Inflammatory macrophage treated with lipopolysaccharide for 4 hours (primary cell): Measurements from ENCODE around the gene LINC01488.

ENCODE experiments used
- DNase-seq: peaks from one replicate; pipeline ENCODE4 v3.0.0-alpha.2; 2020

LINC01488 gene

DNA sequence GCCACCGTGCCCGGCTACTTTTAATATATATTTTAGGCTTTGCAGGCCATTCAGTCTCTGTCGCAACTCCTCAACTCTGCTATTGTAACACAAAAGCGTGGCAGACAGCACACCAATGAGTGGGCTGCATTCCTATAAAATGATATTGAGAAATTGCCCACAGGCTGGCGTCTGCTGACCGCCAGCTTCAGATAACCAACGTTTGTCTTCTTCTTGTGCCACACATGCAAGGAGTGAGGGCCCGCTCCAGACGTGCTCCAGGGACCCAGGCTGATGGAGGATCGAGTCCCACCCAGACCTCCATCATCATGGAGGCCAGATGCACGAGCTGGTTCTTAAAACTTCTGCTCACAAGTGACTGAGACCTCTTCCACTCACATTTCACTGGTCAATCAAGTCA lies 35.4 kb upstream of the LINC01488 start:
- peak; percentile 74 for DNase-seq

DNA sequence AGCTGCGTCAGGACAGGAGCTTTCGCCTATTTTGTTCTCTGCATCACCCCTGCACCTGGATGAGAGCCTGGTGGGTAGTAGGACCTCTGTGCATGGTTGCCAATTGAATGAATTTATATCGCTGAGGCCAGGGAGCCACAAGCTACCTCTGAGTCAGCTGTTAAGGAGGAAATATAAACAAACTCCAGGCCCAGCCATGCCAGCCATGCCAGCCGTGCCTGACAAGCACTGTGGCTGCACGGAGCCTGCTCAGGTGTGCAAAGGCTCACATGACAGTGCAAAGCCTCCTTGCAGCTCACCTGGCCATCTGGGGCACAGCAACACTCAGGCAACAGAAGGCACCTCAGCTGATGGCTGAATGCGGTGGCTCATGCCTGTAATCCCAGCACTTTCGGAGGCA lies 33.7 kb upstream of the LINC01488 start:
- no peak for DNase-seq

DNA sequence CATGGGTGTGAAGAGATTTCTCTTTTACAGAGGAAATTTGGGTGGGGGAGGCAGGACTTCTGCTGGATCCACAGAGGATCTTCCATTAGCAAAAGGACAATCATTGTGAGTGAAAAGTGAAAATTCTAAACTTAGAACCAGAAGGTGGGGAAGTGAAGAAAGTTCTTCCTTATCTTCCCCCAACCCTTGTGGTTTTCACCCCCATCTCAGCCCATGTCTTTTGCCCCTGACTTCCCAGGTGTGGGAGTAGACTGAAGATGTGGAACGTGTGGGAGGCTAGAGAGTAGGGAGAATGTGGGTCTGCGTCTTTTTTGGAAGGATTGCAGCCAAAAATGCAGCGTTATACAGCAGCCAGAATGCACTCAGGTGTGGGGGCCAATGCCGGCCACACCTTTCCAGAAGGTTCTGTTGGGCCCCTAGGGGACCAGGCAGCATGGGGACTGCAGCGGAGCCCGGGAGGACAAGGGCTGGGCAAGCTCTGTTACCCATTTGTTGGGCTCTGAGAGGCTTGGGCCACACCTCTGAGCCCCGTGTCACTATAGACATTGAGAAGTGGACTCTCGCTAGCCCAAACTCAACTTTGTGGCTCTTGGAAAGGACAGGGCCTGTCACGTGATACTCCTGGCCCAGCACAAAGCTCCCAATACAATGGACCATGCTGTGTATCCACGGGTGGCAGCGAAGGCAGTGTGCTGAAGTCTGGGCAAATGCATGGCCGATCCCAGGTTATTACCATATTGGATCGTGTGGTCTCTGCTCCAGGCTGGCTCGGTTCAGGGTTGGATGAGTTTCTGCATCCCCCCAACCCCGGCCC lies 32.8 kb upstream of the LINC01488 start:
- DNase-seq, result no peak

DNA sequence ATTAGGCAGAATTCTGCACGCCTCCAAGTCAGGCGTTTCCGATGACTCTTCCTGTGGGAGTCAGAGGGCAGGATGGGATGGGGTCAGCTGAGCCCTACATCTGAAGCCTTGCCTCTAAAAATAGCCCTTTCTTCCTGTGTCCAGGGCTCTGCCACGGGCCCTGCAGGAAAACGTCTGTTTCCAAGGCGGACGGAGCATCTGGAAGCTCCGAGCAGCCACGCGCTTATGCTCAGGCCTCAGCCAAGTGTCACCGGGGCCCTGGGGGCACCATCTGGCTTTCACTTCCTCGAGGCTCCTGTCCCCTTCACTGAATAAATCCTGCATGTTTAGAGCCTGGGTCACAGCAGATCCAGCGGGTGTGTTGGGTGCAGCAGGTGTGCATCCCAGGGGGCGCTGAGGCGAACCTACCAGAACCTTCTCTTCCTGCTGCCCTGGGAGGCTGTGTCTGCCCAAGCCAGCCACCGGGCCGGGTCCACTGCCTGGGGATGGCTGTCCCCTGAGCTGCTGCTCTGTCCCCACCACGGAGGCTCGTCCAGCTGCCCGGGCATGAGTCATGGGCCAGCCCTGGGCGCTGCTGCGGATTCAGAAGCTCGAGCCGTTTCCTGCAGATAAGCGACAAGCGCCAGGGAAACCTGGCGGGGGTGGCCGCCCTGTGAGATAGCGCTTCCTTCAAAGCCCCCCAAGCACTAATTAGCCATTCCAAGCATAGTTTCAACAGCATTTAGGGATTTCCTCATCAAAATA lies 32.0 kb upstream of the LINC01488 start:
- DNase-seq, result peak; percentile 49

DNA sequence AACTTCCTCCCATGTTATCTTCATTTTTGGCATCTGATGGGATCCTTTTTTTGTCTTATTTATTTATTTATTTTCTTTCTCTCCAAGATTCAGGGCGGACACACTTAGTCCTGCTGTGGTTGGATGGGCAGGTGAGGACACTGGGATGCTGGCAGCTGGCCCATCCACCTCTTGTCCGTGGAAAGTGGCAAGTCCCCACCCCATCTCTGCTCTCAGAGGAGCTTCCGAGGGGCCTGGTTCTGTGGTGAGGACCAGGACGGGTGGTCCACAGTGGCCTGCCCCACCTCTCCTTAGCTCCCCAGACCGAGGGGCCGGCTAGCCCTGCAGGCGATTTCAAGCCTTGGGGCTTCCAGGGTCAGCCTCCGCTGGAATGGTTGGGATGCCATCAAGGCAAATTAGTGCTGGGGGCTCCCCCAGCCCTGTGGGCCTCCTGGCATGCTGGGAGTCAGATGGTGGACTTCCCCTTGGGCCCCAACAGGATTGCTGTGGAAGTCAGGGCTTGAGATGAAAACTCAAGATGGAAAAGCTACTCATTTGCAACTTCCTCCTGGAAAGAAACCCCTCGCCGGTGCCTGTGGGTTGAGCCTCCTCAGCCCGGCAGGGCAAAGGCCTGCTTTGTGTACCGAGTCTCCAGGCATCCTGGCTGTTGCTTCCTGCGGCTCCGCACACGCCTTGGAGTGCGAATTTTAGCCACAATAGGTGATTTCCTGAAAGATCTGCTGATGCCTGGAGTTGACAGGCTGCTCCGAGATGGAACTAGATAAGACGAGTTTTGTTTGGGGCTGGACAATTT lies 31.2 kb upstream of the LINC01488 start:
- no peak for DNase-seq

DNA sequence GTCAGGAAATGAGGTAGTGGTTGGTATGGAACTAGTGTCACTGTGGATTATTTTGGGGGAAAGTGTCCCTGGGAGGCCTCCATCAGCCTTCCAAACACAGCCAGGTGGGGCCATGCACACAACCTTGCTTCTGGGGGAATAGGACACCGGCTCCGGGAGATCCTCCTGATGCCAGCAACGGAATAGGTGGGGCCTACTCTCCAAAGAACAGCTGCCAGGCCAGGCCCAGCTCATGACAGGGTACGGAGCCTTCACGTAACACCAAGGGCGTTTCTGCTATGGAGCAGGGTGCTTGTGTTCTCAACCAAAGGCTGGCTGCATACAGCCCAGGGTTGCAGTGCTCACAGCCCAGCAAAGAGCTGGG lies 30.6 kb upstream of the LINC01488 start:
- DNase-seq, result no peak

DNA sequence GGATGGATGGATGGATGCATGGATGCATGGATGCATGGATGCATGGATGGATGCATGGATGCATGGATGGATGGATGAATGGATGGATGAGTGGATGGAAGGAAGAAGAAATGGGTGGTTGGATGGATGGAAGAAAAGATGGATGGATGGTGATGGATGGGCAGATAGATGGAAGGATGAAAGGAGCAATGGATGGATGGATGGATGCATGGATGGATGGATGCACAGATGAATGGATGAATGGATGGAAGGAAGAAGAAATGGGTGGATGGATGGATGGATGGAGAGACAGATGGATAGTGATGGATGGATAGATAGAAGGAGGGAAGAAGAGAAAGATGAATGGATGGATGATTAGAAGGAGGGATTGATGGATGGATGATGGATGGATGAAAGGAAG lies 30.2 kb upstream of the LINC01488 start:
- DNase-seq, result no peak

DNA sequence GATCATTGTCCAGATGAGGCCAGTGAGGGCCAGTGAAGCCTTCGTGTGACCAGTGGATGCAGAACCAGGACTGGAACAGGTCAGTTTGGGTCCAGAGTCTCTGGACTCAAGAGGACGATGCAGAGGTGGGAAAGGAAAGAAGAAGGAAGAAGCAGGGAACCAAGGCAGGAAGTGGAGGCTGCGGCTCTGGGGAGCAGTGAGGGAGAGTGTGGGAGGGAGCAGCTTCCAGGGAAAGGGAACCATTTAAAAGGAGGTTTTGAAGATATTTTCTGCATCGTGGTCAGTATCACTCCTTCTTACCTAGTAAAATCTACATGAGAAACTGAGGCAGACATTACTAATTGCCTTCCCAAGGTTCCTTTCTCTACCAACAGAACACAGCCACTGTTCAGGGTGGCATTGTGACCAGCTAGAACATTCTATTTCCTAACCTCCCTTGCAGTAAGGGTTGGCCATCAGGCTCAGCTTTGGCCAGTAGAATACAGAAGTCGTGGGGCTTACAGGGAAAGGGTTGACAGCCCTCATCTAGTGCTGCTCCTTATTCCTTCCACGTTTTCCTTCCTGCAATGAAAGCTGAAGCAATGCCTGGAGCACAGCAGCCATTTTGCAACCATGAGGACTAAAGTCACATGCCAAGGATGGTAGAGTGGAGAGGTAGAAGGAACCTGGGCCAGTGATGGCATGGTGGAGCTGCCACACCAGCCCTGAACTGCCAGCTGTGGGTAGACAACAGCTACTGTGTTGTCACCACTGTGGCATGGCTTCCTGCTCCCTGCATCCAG lies 29.1 kb upstream of the LINC01488 start:
- peak; percentile 9 for DNase-seq

DNA sequence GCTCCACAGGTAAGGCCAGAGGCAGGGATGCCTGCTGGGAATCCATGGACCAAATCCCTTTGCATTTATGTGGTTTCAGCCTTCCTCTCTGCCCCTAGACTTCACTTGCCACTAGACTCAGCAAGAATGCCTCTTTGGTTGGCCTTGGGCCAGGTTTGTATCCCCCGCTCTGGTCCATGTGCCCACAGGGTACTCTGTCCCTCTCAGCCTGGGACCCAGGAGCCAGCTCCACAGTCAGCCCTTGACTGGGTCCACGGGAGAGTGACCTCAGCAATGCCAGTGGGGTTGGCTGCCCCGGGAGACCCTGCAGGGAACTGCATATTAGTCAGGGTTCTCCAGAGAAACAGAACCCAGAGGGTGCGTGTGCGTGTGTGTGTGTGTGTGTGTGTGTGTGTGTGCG lies 28.3 kb upstream of the LINC01488 start:
- no peak for DNase-seq

DNA sequence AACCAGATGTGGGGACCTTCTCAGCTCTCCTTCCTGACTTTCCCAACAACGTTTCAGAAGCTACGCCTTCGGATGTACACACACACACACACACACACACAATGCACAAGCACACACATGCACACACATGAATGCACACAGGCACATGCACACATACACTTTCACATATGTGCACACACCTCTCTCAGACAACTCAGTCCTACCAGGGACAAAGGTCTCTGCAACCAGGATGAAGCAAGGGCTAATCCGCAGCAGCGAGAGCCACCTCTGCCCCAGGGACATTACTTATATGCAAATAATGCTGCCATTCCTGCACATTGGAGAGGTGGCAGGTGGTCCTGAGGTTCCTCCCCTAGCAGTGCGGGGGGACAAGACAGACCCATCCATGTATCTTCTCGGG lies 27.4 kb upstream of the LINC01488 start:
- DNase-seq, result no peak

DNA sequence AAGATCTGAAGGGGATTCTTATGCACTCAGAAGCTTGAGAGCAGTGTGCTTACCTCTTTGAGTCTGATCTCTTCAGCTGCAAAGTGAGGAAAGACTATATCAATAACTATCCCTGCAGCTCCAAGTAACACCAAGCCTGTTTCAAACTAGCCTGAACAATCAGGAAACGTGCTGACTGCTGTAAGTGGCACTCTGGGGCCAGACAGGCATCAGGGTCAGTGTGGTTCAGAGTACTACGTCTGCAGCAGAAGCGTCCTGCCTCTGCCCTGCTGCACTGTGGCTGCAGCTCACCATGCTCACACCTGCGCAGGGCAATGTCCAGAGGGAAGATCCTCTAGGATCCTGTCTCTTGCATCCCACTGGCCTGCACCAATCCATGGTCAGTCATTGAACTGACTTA lies 25.5 kb upstream of the LINC01488 start:
- no peak for DNase-seq

DNA sequence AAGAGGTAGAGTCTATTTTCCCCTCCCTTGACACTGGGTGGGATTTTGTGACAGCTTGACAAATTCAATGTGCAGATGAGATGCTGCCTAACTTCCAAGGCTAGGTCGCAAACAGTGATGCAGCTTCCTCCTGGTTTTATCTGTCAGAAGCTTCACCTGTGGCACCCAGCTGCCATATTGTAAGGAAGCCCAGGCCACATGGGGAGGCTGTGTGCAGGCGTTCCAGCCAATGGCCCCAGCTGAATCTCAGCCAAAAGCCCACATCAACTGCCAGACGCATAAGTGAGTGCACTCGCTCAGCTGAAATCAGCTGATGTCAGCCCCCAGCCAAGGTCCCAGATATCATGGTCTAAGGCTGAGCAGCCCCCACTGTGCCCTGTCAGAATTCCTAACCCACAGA lies 24.8 kb upstream of the LINC01488 start:
- DNase-seq, result no peak

DNA sequence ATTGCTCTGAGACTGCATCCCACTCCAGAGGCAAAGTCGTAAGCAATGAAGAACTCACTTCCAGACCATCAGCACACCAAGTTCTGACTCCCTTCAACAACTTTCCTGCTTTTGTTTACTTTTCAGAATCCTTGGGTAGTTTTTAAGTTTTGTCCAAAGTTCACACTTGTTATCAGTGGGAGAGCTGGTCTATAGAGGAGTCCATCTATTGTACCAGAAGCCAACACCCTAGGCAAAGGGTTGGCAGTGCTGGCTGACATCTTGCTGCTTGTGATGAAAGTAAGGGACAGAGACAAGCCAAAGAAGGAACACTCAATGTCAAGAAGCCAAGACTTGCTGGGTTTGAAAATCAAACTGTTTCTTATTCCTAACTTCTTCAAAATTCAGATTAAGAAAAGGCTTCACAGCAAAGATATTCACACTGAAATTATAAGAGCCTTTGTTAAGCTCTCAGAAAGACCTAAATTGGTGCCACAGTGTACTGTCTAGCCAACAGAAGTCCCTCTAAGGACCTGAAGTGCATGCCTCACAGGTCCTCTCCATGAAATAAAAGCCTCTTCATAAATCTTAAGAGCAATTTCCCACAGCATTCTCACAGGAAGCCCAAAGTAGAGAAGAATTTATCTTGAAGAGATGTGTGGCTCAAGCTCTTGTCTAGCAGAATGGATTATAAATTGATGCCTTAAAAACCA lies 21.5 kb upstream of the LINC01488 start:
- DNase-seq, result no peak

DNA sequence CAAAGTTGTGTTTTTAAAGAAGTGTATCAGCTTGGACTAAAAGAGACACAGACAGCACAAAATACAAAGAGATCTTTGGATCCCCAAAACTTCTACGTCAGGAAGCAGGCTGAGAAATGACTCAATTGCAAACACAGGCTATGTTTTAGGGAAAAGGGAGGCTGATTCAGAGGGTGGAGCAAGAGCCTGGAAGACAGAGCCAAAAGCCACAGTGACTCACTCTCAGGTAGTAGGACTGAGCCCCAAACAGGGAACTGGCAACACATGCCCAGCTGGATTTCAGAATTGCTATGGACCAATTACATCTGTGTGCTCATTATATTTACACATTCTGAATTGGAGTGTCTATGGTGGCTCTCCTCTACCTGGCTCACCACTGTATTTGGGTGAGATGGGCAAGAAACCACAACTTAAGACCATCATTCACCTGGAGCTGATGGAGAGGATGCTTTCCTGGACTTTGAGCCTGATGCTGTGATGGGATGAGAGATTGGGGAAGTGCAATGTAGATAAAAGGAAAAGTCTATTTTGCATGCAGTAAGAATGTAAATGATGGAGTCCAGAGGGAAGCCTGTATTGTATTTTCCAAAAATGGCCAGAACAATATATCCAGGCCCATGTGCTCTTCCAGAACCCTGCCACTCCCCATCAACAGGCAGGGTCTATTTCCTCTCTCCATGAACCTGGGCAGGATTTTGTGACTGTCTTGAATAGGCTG lies 20.8 kb upstream of the LINC01488 start:
- DNase-seq, result no peak

DNA sequence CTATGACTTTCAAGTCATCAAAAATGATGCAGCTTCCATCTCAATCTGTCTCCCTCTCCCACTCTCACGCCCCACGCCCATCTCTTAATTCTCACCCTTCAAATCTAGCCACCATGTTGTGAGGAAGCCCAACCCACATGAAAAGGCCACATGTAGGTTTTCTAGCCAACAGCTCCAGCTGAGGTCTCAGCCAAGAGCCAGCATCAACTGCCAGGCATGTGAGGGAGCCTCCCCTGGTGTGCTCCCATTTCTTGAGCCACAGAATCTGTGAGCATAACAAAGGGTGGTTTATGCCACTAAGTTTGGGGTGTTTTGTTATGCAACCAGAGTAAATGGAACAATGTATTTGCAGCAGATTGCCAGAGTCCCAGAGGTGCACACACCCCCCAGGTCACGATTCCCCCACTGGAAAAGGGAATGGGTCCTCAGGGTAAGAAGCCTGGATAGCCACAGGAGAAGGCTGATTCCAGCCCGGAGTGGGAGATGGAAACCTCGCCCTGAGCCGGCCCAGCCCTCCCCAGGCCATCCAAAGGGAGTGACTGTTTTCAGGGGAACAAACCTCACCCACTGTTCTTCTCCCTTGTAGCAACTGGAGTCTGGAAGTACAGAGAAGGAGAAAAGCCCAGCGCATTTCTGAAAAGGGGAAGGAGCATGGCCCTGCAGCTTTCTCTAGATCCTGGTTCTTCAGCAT lies 20.0 kb upstream of the LINC01488 start:
- DNase-seq, result no peak

DNA sequence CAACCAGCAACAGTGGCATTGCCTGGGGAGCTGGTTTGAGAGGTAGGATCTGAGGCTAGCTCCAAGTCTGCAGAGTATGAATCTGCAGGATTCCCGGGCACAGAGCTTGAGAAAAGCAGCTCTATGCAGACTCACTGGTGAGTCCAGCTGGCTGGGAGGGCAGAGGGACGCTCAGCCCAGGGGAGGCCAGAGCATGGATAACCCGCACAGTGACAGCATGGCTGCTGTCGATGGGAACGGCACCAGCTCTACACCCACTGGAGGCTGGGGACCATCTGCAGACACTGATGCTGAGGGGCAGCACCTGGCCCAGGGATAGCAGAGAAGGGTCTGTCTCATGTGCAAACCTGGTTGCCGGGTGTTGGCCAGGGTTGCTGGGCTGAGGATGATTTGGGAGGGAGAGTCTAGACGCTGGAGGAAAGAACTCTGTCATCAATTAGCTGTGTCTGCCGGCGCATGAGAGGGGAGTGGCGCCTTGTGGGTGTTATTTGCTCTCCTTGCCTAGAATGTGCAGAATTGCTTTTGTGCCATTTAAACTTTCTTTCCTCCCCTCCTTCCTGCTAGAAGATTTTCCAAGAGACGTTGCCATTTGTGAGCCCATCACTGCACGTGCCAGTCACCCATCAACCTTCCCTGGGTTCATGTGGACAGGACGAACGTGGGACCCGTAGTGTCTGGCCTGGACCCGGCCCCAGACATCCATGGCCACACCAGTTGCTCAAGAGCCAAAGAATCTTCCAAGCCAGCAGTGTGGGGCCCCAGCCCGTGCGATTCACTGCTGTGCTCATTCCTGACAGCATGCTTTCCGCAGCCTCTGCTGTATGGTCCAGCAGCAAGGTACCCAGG lies 19.1 kb upstream of the LINC01488 start:
- no peak for DNase-seq

DNA sequence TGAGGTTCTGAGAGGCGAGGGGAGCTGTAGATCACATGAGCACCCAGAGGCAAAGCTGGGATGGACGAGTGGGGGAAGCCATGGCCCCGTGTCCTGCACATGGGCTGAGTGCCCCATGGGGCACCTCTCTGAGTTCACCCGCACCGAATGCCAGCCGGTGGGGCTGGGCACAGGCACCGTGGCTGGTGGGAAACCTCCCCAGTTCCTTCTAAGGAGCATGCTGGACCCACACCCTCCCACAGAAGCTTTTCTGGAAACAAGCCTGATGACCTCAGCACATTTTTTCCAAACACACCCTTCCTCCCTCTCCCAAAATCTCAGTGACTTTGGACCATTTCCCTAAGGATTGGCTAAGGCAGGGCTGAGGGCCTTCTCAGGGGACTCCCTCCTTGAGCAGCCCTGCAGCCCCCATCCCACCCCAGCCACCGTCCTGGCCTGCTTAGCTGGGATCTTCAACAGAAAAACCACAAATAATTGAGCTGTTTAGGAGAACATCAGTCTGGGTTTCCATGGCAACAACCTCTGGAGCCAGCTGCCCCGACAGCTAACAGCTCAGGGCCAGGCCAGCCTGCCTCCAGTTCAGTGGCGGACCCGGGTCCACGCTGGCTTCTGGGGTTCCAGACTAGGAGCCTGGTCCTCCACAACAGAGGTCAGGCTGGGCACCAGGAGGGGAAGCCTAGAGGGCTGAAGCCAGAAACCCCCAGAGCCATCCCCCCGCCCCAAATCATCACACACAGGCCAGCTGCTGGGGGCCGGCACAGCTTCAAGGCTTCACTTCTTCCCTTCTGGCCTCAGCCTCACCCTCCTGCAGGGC lies 18.1 kb upstream of the LINC01488 start:
- no peak for DNase-seq

DNA sequence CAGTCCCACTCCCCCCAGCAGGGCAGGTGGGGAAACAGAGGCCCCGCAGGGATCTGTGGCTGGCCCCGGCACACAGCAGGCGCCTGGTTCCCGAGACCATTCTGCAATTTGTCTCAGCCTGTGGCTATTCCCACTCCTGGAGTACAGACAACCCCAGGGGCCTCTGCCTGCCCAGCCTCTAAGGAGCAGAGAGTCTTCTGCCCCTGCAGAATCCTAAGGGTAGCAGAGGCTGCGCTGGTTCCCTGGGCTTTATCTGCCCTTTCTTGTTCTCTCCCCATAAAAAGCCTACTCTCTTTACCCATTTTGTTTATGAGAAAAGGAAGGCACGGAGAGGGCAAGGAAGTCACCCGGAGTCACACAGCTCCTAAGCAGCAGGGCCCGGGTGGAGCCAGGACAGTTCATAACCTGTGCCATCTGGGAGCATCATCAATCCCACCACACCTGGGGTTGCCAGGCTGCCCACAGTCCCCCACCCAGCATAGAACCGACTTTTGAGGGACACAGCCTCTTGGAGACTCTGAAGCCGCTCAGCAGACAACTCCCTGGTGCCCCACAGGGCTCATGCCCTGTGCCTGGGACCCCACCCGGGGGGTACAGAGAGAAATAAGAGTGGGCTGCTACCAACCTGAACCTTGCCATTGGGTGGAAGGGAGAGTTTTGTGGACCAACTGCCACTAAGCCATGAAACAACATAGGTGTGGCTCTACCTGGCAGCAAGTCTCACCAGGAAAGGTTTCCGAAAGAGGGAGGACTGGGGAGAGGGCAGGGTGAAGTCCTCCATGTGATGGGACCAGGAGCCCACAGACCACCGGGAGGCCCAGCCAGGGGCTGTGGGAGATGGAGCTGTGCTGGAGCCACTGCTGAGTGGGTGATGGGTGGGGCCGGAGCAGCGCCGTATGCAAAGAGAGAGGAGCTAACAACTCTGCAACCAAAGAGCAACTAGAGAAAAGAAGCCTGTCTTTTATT lies 17.2 kb upstream of the LINC01488 start:
- DNase-seq, result no peak
